OCI-LY3 (cell line): ENCODE measurements around the gene NR3C2.

Source experiments
- H2AFZ ChIP-seq: fragments of 200-600, 300-600 bp; shearing (Covaris generic); 2 replicates; pipeline ENCODE4 v1.6.0; 2014; ENCODE audit warnings: antibody characterized with exemption, low read depth, low read length
- H3K27ac ChIP-seq: fragments of 200-600, 300-600 bp; sonication (generic); 2 replicates; pipeline ENCODE4 v1.5.1; 2014; ENCODE audit warnings: mild to moderate bottlenecking, low read length, moderate library complexity, mixed read lengths
- H3K27me3 ChIP-seq: fragments of 200-600, 300-600 bp; sonication (generic); 2 replicates; pipeline ENCODE4 v1.6.1; 2014; ENCODE audit warnings: low read depth, low read length, mixed read lengths
- H3K36me3 ChIP-seq: fragments of 200-600, 300-600 bp; sonication (generic); replicated peaks from 2 replicates; pipeline ENCODE3; 2014; ENCODE audit warnings: low read depth, low read length, mixed read lengths
- H3K4me1 ChIP-seq: fragments of 300-600, 200-600 bp; sonication (generic); 2 replicates; pipeline ENCODE4 v1.6.1; 2014; ENCODE audit warnings: low read length, mixed read lengths
- H3K4me2 ChIP-seq: fragments of 200-600, 300-600 bp; sonication (generic); 2 replicates; pipeline ENCODE4 v1.6.1; 2014; ENCODE audit warnings: low read length, mixed read lengths
- H3K4me3 ChIP-seq: fragments of 300-600, 200-600 bp; sonication (generic); 2 replicates; pipeline ENCODE4 v1.5.1; 2014; ENCODE audit warnings: antibody characterized with exemption, mild to moderate bottlenecking, low read length, moderate library complexity
- H3K79me2 ChIP-seq: fragments of 300-600, 200-600 bp; shearing (Covaris generic); 2 replicates; pipeline ENCODE4 v1.6.1; 2014; ENCODE audit warnings: mild to moderate bottlenecking, low read length, mixed read lengths
- H3K9ac ChIP-seq: fragments of 300-600, 200-600 bp; shearing (Covaris generic); 2 replicates; pipeline ENCODE4 v1.6.0; 2014; ENCODE audit warnings: mild to moderate bottlenecking, low read length, moderate library complexity
- H3K9me3 ChIP-seq: fragments of 200-600, 300-600 bp; shearing (Covaris generic); 2 replicates; pipeline ENCODE4 v1.6.1; 2014; ENCODE audit warnings: low read length, mixed read lengths; ENCODE audit not compliant: insufficient read depth
- H4K20me1 ChIP-seq: fragments of 200-600, 300-600 bp; sonication (generic); 2 replicates; pipeline ENCODE4 v1.6.1; 2016; ENCODE audit warnings: low read length, mixed read lengths; ENCODE audit not compliant: insufficient read depth
- CTCF ChIP-seq: fragments of 200-600, 300-600 bp; sonication (generic); IDR thresholded peaks from 2 replicates; pipeline ENCODE4 v1.5.1; 2014; ENCODE audit warnings: antibody characterized with exemption, low read length, low read depth
- EZH2phosphoT487 ChIP-seq: fragments of 200-600 bp; shearing (Covaris generic); IDR thresholded peaks from 2 replicates; pipeline ENCODE4 v1.6.1; 2018; ENCODE audit warnings: antibody characterized with exemption, mixed run types, low read depth

The NR3C2 gene

GRCh38 chr4:148398988-148399387 lies 43.2 kb downstream of the NR3C2 start:
- Histone ChIP-seq H3K4me3 (no peak overlapping the region), H3K79me2 (no peaks in the 10 kb centered on the region), H3K4me1 (0 out of 2 replicates have a peak, but pooled peaks cover 4% of the 10 kb centered on the region), H3K9ac (no peak overlapping the region), H3K36me3 (no peaks in the 10 kb centered on the region), H3K9me3 (no peaks in the 10 kb centered on the region), H3K4me2 (no peak overlapping the region), H2AFZ (no peak overlapping the region), H3K27ac (no peak overlapping the region), H3K27me3 (no peaks in the 10 kb centered on the region), H4K20me1 (no peaks in the 10 kb centered on the region)
- TF ChIP-seq CTCF (no peak), EZH2phosphoT487 (no peak)

- Histone ChIP-seq H3K27ac (no peak overlapping the region), H3K9ac (no peak overlapping the region), H3K27me3 (no peaks in the 10 kb centered on the region), H3K36me3 (no peaks in the 10 kb centered on the region), H3K9me3 (no peaks in the 10 kb centered on the region), H3K4me1 (no peaks in the 10 kb centered on the region), H3K4me2 (no peak overlapping the region), H3K4me3 (no peak overlapping the region), H2AFZ (no peak overlapping the region), H3K79me2 (no peaks in the 10 kb centered on the region), H4K20me1 (no peaks in the 10 kb centered on the region)
- TF ChIP-seq EZH2phosphoT487, result no peak
- no peak for TF ChIP-seq CTCF
Measured at GRCh38 chr4:148397771-148398170, 44.4 kb downstream of the NR3C2 start.

- TF ChIP-seq EZH2phosphoT487 (no peak), CTCF (no peak)
- Histone ChIP-seq H3K4me2 (no peak overlapping the region), H3K9me3 (no peaks in the 10 kb centered on the region), H2AFZ (no peak overlapping the region), H3K9ac (no peak overlapping the region), H4K20me1 (no peaks in the 10 kb centered on the region), H3K27ac (no peak overlapping the region), H3K4me3 (no peak overlapping the region), H3K36me3 (no peaks in the 10 kb centered on the region), H3K4me1 (no peaks in the 10 kb centered on the region), H3K79me2 (no peaks in the 10 kb centered on the region), H3K27me3 (no peaks in the 10 kb centered on the region)
Measured at GRCh38 chr4:148396986-148397673, 45.1 kb downstream of the NR3C2 start.

- Histone ChIP-seq H4K20me1 (no peaks in the 10 kb centered on the region), H3K4me3 (no peak overlapping the region), H3K9ac (no peak overlapping the region), H3K36me3 (no peaks in the 10 kb centered on the region), H3K4me1 (no peaks in the 10 kb centered on the region), H3K4me2 (no peak overlapping the region), H3K79me2 (no peaks in the 10 kb centered on the region), H2AFZ (no peak overlapping the region), H3K27ac (no peak overlapping the region), H3K27me3 (no peaks in the 10 kb centered on the region), H3K9me3 (no peaks in the 10 kb centered on the region)
- TF ChIP-seq EZH2phosphoT487 (no peak), CTCF (no peak)
Measured at GRCh38 chr4:148395771-148396170, 46.4 kb downstream of the NR3C2 start.
